ENCODE results near the gene ADGRE2.

Gene ADGRE2

GRCh38 chr19:14694641-14695266 is 83.6 kb downstream of the ADGRE2 start:
- ATAC-seq (ENCODE audit: low read depth) = no peak
- no peak overlapping the region for H3K27ac Mint-ChIP-seq
- DNase-seq (ENCODE audit: low spot score in 2 of 2) = no peak
- no peak overlapping the region for H3K4me3 Mint-ChIP-seq
- H3K27me3 Mint-ChIP-seq = no peaks in the 10 kb centered on the region
- H3K9me3 Mint-ChIP-seq = no peaks in the 10 kb centered on the region
- peaks cover 25% of the 10 kb centered on the region for H3K36me3 Mint-ChIP-seq
- peaks cover 5% of the 10 kb centered on the region for H3K4me1 Mint-ChIP-seq

- Mint-ChIP-seq H3K4me3 (peak within 1 kb of the TSS; percentile 97), H3K9me3 (no peaks in the 10 kb centered on the region), H3K27me3 (no peaks in the 10 kb centered on the region), H3K27ac (peak within 1 kb of the TSS; percentile 99), H3K4me1 (peaks cover 12% of the 10 kb centered on the region), H3K36me3 (peaks cover 5% of the 10 kb centered on the region)
- DNase-seq (ENCODE audit: low spot score in 2 of 2) = peak; percentile 94 to 96
- ATAC-seq (ENCODE audit: low read depth) = peak; percentile 89
Measured at GRCh38 chr19:14689598-14690503, 88.5 kb downstream of the ADGRE2 start, which contains the start of gene ZNF333. TSS of gene ZNF333 (plus strand) at chr19:14690048. CDS start at chr19:14693492, 3,444 bp downstream.

GRCh38 chr19:14686411-14686810 is 91.9 kb downstream of the ADGRE2 start:
- Mint-ChIP-seq H3K9me3 (no peaks in the 10 kb centered on the region), H3K4me3 (no peak overlapping the region), H3K36me3 (no peaks in the 10 kb centered on the region), H3K27ac (no peak overlapping the region), H3K4me1 (peaks cover 11% of the 10 kb centered on the region), H3K27me3 (no peaks in the 10 kb centered on the region)
- ATAC-seq (ENCODE audit: low read depth) (no peak), DNase-seq (ENCODE audit: low spot score in 2 of 2) (peak in 1 of 2 donors; percentile 31)

GRCh38 chr19:14683439-14683838 is 94.9 kb downstream of the ADGRE2 start:
- Mint-ChIP-seq H3K9me3 (no peaks in the 10 kb centered on the region), H3K4me3 (no peak overlapping the region), H3K27me3 (no peaks in the 10 kb centered on the region), H3K4me1 (peaks cover 6% of the 10 kb centered on the region), H3K36me3 (no peaks in the 10 kb centered on the region), H3K27ac (no peak overlapping the region)
- ATAC-seq (ENCODE audit: low read depth) (peak; percentile 82), DNase-seq (ENCODE audit: low spot score in 2 of 2) (no peak)
